IPS-15b (cell line): ENCODE data around the gene OPN4.

Source experiments
- H3K27me3 ChIP-seq: one replicate; pipeline ENCODE4 v1.6.1; 2013; ENCODE audit warnings: low read length; ENCODE audit not compliant: control insufficient read depth, insufficient read depth
- H3K36me3 ChIP-seq: one replicate; pipeline ENCODE4 v1.6.1; 2013; ENCODE audit warnings: low read length; ENCODE audit not compliant: control insufficient read depth, insufficient read depth
- H3K4me1 ChIP-seq: one replicate; pipeline ENCODE4 v1.6.1; 2013; ENCODE audit warnings: mild to moderate bottlenecking, low read length; ENCODE audit not compliant: control insufficient read depth, insufficient read depth
- H3K4me3 ChIP-seq: one replicate; pipeline ENCODE4 v1.5.1; 2013; ENCODE audit warnings: low read depth, low read length
- H3K9ac ChIP-seq: one replicate; pipeline ENCODE4 v1.6.1; 2013; ENCODE audit warnings: low read depth, mild to moderate bottlenecking, low read length
- H3K9me3 ChIP-seq: one replicate; pipeline ENCODE4 v1.6.1; 2013; ENCODE audit warnings: mild to moderate bottlenecking, low read length; ENCODE audit not compliant: control insufficient read depth, insufficient read depth

OPN4 gene

DNA sequence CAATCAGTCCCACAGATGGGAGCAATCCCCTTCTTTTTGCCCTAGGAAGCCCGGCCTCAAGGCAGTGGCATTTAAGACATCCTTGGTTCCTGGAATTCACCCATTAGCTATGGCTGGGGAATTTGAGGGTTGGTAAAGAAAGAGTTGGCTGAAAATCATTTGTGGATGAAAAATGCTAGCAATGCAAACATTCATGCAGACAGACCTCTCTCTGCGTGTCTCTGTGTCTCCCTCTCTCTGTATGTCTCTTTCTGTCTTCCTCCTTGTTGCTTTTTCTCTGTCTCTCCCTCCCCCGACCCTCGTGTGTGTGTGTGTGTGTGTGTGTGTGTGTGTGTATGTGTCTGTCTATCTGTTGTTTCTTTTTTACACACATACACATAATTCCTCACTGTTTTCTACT, 33.4 kb downstream of the OPN4 start:
- no peak overlapping the region for H3K9ac ChIP-seq

DNA sequence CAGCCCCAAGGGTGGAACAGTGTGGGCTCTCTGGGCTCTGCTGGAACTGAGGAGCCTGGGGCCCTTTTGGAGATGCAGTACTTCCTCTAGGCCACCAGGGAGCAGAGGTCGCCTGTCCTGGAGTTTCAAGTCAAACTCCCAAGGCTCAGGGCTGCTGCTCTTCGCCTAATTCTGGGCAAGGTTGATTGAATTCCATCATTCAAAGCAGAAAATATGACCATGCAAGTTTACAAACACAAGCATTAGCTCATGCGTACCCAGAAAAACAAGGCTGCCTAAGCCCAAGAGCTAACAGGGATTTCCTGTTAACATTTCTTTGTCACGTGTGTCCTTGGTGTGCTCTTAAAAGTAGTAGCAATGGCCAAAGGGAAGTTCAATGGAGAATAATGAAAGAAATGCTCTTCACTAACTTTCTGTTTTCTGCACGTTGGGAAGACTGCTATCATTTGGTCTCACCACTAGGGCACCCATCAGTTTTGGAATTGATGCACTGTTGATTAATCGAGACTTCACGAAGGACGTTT, 34.1 kb downstream of the OPN4 start:
- Histone ChIP-seq H3K9ac (no peak overlapping the region), H3K9me3 (no peaks in the 10 kb centered on the region), H3K4me3 (no peak overlapping the region), H3K4me1 (peaks cover 14% of the 10 kb centered on the region), H3K27me3 (no peaks in the 10 kb centered on the region), H3K36me3 (no peaks in the 10 kb centered on the region)

More for the DNA sequence above, 33.4 kb downstream of the OPN4 start:
- no peaks in the 10 kb centered on the region for H3K9me3 ChIP-seq
- no peak overlapping the region for H3K4me3 ChIP-seq
- no peaks in the 10 kb centered on the region for H3K36me3 ChIP-seq
- H3K4me1 ChIP-seq: peaks cover 14% of the 10 kb centered on the region
- H3K27me3 ChIP-seq: no peaks in the 10 kb centered on the region

DNA sequence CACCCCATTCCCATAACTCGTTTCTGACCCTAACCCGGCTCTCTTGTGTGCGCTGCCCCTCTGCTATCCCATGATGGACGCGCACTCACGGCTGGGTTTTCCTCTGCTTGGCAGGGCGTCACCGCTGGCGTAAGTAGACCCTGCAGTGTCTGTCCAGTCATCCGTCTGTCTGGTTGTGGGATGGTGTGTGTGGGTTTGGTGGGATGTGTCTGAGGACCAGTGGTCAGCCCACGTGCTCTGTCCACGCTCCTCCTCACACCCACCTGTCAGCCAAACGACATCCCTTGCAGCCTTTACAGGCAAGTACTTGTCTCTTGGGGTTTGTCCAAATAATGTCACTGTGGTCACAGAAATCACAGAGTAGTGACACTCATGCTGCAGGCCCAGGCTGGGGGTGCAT, 34.8 kb downstream of the OPN4 start:
- Histone ChIP-seq H3K4me1 (peaks cover 20% of the 10 kb centered on the region), H3K27me3 (no peaks in the 10 kb centered on the region), H3K36me3 (no peaks in the 10 kb centered on the region), H3K4me3 (no peak overlapping the region), H3K9me3 (no peaks in the 10 kb centered on the region), H3K9ac (no peak overlapping the region)

DNA sequence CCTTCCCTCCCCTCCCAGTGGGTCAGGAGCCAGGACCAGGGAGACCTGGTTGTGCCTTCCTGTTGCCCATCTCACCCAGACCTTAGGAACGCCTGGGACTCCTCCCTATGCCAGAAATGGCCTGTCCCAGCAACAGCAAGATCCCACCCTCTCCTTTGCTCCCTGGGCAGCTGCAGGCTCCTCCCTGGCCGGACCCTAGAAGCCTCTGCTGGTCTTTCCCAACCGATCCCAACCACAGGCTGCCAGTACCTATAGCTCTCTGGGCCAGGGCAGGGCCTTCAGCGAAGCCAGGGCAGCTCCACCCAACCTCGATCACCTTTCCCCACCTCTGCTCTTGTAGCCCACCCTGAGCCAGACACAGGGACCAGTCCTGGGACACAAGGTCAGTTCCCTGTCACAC, 35.9 kb downstream of the OPN4 start:
- Histone ChIP-seq H3K9ac (no peak overlapping the region), H3K4me3 (no peak overlapping the region), H3K27me3 (peaks cover 3% of the 10 kb centered on the region), H3K36me3 (no peaks in the 10 kb centered on the region), H3K4me1 (peaks cover 16% of the 10 kb centered on the region), H3K9me3 (no peaks in the 10 kb centered on the region)

DNA sequence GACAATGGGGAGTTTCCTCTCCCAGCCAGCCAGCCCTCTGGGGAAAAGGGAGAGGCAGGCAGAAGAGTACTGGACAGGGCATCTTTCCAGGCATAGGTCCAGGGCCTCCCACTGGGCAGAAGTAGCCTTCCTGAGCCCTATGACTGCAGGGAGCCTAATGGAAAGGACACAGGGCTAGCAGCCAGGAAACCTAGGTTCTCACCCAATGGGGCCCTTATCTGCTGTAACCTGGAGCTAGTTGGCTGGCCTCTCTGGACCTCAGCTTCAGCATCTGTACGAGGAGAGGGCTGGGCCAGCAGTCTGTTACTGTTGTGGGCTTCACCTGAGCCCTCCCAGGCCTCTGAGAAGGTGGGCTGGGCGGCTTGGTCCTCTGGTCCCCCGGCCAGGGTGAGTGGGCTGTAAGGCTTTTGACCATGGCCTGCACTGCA, 36.3 kb downstream of the OPN4 start:
- H3K4me1 ChIP-seq: peaks cover 15% of the 10 kb centered on the region
- no peaks in the 10 kb centered on the region for H3K9me3 ChIP-seq
- peaks cover 3% of the 10 kb centered on the region for H3K27me3 ChIP-seq
- H3K4me3 ChIP-seq: no peak overlapping the region
- no peak overlapping the region for H3K9ac ChIP-seq
- no peaks in the 10 kb centered on the region for H3K36me3 ChIP-seq

DNA sequence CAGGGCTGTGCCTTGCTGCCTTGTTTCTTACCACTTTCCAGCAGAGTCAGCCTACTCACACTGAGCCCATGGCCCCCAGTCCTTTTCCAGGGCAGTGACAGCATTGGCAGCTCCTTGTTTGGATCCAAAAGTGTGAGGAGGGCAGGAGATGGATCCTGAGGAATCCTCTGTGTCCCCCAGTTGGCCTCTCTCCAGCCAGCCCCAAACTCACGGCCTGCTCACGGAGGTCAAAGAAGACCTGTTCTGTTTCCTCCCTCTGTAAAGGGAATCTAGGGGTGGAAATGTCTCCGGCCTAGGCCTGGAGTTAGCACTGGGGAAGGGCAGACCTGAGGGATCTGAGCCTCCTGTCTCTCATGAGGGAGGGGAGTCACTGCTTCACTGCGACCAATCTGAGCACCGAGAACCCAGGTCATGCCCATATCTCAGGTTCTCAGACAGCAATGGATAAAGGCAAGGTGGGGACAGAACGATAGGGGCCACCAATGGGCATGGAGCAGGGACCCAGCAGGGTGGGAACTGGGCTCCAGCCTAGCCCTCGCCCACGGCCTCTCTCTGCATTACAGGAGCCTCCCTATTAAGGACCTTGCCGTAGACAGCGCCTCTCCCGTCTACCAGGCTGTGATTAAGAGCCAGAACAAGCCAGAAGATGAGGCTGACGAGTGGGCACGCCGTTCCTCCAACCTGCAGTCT, 37.1 kb downstream of the OPN4 start:
- Histone ChIP-seq H3K27me3 (peaks cover 3% of the 10 kb centered on the region), H3K9me3 (no peaks in the 10 kb centered on the region), H3K9ac (no peak overlapping the region), H3K4me1 (peaks cover 15% of the 10 kb centered on the region), H3K4me3 (no peak overlapping the region), H3K36me3 (no peaks in the 10 kb centered on the region)

DNA sequence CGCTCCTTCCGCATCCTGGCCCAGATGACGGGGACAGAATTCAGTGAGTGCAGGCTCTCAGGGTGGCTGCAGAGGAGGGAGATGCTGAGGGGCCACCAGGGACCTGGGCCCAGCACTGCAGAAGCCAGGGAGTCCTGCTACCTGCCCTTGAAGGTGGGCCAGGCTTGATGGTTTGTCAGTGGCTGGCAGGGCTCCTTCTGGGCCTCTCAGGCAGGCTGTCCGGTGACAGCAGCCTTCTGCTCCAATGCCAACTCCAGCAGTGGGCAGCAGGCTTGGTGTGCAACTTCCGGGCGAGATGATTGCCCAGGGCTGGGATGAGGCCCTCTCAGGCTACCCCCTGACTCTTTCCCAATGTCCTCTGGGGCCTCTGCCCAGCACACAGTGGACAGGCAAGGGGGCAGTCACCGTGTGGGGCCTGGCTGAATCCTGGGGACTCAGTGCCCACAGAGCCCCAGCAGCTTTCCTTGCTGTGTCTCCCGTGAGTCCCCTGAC, 37.7 kb downstream of the OPN4 start:
- no peak overlapping the region for H3K9ac ChIP-seq
- H3K36me3 ChIP-seq: no peaks in the 10 kb centered on the region
- peaks cover 3% of the 10 kb centered on the region for H3K27me3 ChIP-seq
- no peaks in the 10 kb centered on the region for H3K9me3 ChIP-seq
- no peak overlapping the region for H3K4me3 ChIP-seq
- peaks cover 15% of the 10 kb centered on the region for H3K4me1 ChIP-seq

DNA sequence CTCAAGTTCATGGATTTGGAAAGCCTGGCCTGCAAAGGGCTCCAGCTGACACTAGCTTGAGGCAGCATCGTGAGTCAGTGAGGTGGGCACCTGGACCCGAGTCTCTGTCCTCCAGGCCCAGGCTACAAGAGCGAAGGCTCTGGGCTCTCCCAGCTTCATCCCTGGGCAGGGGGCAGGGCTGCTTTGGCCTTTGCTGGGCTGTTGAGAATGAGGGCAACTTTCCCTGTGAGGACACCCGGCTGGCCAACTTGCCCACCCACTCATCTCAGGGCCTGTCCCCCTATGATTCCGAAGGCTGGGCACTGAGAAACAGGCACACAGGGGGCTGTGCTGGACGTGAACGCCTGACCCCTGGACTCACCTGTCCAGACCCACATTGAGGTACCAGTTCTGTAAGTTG, 38.3 kb downstream of the OPN4 start:
- H3K27me3 ChIP-seq: peaks cover 3% of the 10 kb centered on the region
- peaks cover 15% of the 10 kb centered on the region for H3K4me1 ChIP-seq
- H3K36me3 ChIP-seq: no peaks in the 10 kb centered on the region
- no peak overlapping the region for H3K9ac ChIP-seq
- no peaks in the 10 kb centered on the region for H3K9me3 ChIP-seq
- H3K4me3 ChIP-seq: no peak overlapping the region

DNA sequence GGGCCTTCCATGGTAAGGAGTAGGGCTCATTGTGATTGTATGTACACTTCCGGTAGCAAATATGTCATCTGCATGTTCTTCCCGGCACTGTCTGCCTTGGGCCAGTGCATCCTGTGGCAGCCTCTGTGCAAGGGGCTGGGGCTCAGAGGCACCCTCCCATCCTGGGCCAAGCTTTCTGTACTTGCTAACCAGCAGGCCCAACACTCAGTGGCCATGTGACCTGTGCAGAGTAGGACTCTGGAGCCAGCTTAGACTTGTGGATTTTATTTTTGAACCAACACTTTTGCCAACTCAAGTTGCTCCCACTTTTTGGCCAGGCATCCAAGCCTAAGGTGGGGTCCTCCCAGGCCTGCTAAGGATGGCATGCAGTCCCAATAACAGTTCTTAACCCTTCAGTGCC, 38.9 kb downstream of the OPN4 start:
- Histone ChIP-seq H3K9ac (peak overlapping the region; percentile 8), H3K4me3 (no peak overlapping the region), H3K4me1 (peaks cover 12% of the 10 kb centered on the region), H3K36me3 (no peaks in the 10 kb centered on the region), H3K27me3 (peaks cover 3% of the 10 kb centered on the region), H3K9me3 (no peaks in the 10 kb centered on the region)

DNA sequence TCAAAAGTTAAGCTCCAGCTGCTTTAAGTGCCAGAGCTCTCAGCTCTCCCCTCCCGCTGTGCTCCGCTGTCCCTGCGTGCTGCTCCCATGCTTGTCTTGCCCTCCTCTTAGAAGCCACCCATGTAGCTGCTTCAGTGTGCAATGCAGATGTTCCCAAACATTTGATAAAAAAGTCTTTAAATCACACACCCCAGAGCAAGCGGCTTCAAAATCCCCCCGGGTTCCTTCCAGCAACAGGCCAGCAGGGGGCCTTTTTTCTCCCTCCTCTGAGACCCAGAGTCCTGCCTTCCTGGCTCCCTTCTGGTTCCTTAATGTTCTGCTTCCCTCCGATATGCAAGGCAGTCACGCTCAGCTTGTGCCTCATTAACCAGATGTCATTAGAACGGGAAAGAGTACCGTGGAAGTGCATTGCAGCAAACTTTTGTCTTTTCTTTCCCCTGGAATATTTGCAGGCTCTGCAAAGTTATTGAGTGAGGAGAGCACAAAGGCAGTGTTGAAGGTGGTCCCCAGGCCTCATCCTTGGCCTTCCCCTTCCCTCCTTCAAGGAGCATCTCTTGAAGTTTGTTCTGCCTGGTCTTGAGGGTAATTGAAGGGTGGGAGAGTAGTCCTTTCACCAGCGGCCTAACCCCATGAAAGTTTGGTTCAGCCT, 39.5 kb downstream of the OPN4 start:
- Histone ChIP-seq H3K9me3 (no peaks in the 10 kb centered on the region), H3K9ac (peak overlapping the region; percentile 8), H3K4me1 (peaks cover 7% of the 10 kb centered on the region), H3K36me3 (no peaks in the 10 kb centered on the region), H3K4me3 (no peak overlapping the region), H3K27me3 (peaks cover 3% of the 10 kb centered on the region)

DNA sequence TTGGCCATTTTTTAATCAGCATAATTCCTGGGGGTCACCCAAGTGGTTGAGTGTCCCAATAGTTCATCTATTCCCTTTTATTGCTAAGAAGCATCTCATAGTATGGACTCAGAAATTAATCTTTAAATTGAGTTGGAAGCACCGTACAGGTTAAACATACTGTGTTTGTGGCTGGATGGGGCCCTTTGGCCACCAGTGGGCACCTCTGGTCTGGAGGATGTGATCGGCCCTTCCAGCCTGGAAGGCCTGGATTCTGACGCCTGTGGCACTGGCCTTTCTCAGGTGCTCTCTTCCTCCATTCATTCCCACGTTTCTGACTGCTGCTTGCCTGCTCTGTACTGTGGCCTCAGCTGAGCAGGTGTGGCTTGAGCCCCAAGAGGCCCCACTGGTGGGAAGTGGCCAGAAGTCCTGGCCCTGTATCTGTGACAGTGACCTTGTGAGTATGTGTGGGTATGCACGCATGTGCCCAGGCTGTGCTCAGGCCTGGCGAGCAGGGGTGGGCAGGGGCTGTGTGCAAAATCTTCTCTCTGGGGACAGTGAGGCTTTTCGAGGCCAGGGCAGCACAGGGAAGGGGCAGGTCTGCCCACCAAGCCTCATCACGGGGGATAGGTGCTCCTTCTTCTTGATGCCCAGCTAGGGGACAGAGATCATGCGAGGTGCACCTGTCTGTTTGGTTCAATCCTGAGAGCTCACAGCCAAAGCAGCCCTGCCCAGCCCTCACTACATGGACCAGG, 44.0 kb downstream of the OPN4 start:
- H3K9ac ChIP-seq: peak overlapping the region; percentile 24
- no peak overlapping the region for H3K4me3 ChIP-seq
- no peaks in the 10 kb centered on the region for H3K9me3 ChIP-seq
- peaks cover 3% of the 10 kb centered on the region for H3K27me3 ChIP-seq
- no peaks in the 10 kb centered on the region for H3K36me3 ChIP-seq
- peaks cover 7% of the 10 kb centered on the region for H3K4me1 ChIP-seq
